HepG2 (cell line): ENCODE results near the gene COPS3. TPM values are rescaled to one million over a fixed set of nuclear protein-coding genes. Genes with fewer than 3 reads are reported as not detected.
A peak's percentile ranks its signal among the peaks of the same experiment; 100 is the strongest.

Experiments
- AGO1 ChIP-seq: fragments of 200-400 bp; formaldehyde crosslinking; IDR thresholded peaks from 2 replicates; pipeline ENCODE4 v1.6.1; 2017; ENCODE audit warnings: mild to moderate bottlenecking, low read depth, low read length, moderate library complexity; ENCODE audit not compliant: poor library complexity, severe bottlenecking
- CC2D1A ChIP-seq: sonication (generic); formaldehyde crosslinking; IDR thresholded peaks from 2 replicates; pipeline ENCODE4 v1.8.1; 2023; ENCODE audit warnings: mild to moderate bottlenecking, missing genetic modification reagents
- EP300 ChIP-seq, 3 experiments: sonication (generic) in 1 of 3; formaldehyde crosslinking in 1 of 3; IDR thresholded peaks; 2 replicates each; pipeline versions ENCODE4 v1.5.1 to v1.6.1; 2011 to 2020; ENCODE audit warnings: low read depth in 2 of 3, low read length in 2 of 3, borderline replicate concordance in 1 of 3, improper control_type of control experiment in 1 of 3, mild to moderate bottlenecking in 1 of 3, missing genetic modification reagents in 1 of 3, moderate library complexity in 1 of 3
- KDM3A ChIP-seq: IDR thresholded peaks from 2 replicates; pipeline ENCODE4 v1.6.1; 2018; ENCODE audit warnings: low read depth, missing compliant biosample characterization
- KDM4B ChIP-seq: sonication (generic); formaldehyde crosslinking; IDR thresholded peaks from 2 replicates; pipeline ENCODE4 v1.4.0; 2020; ENCODE audit warnings: missing genetic modification reagents
- NONO ChIP-seq, 2 experiments: fragments of 450-650 bp in 1 of 2; sonication (generic) in 1 of 2; formaldehyde crosslinking in 1 of 2; IDR thresholded peaks in 1 of 2; conservative IDR thresholded peaks in 1 of 2; 2 replicates each; pipeline versions ENCODE4 v1.6.1 to v1.8.0; 2017 to 2022; ENCODE audit warnings: mild to moderate bottlenecking in 1 of 2, missing genetic modification reagents in 1 of 2, moderate library complexity in 1 of 2
- RBM22 ChIP-seq: fragments of 200-400 bp; formaldehyde crosslinking; optimal IDR thresholded peaks from 2 replicates; pipeline ENCODE3; 2017; ENCODE audit warnings: mild to moderate bottlenecking, low read length, moderate library complexity
- TARDBP ChIP-seq: sonication (generic); formaldehyde crosslinking; IDR thresholded peaks from 2 replicates; pipeline ENCODE4 v1.8.0; 2022; ENCODE audit warnings: mild to moderate bottlenecking, missing genetic modification reagents
- TBX3 ChIP-seq: fragments of 450-650 bp; IDR thresholded peaks from 2 replicates; pipeline ENCODE4 v1.6.1; 2017; ENCODE audit warnings: antibody characterized with exemption, mild to moderate bottlenecking, inconsistent platforms, borderline replicate concordance
- TOPORS ChIP-seq: sonication (generic); formaldehyde crosslinking; IDR thresholded peaks from 2 replicates; pipeline ENCODE4 v1.8.0; 2023; ENCODE audit warnings: mild to moderate bottlenecking, missing genetic modification reagents
- ZNF280B ChIP-seq: sonication (generic); formaldehyde crosslinking; IDR thresholded peaks from 2 replicates; pipeline ENCODE4 v1.5.0; 2020; ENCODE audit warnings: missing genetic modification reagents, mild to moderate bottlenecking, borderline replicate concordance
- ZNF333 ChIP-seq: sonication (generic); formaldehyde crosslinking; IDR thresholded peaks from 2 replicates; pipeline ENCODE4 v1.4.0; 2020; ENCODE audit warnings: mild to moderate bottlenecking, missing genetic modification reagents, borderline replicate concordance
- ZNF430 ChIP-seq: sonication (generic); formaldehyde crosslinking; IDR thresholded peaks from 2 replicates; pipeline ENCODE4 v1.9.0; 2021; ENCODE audit warnings: mild to moderate bottlenecking, missing genetic modification reagents
- ZNF556 ChIP-seq: sonication (generic); formaldehyde crosslinking; IDR thresholded peaks from 2 replicates; pipeline ENCODE4 v1.4.0; 2020; ENCODE audit warnings: mild to moderate bottlenecking, missing genetic modification reagents, borderline replicate concordance
- ZNF674 ChIP-seq: sonication (generic); formaldehyde crosslinking; IDR thresholded peaks from 2 replicates; pipeline ENCODE4 v1.5.0; 2020; ENCODE audit warnings: low read depth, mild to moderate bottlenecking, missing genetic modification reagents
- ZNF768 ChIP-seq: sonication (generic); formaldehyde crosslinking; IDR thresholded peaks from 2 replicates; pipeline ENCODE4 v1.4.0; 2020; ENCODE audit warnings: missing genetic modification reagents
- polyA plus RNA-seq, 8 experiments: library from polyadenylated mRNA; depleted of rRNA in 3 of 8; stranded (reverse) in 7 of 8; unstranded in 1 of 8; fragments of >200 nt; fragmentation: Illumina TruSeq in 4 of 8; extraction: Trizol in 4 of 8; gene quantifications; 2 replicates each; pipeline versions ENCODE4 v1.2.1 to v1.2.3, GENCODE V29; 2011 to 2016; ENCODE audit warnings: low read depth in 4 of 8, missing spikeins in 1 of 8, mixed read lengths in 1 of 8; ENCODE audit not compliant: insufficient read depth in 1 of 8
- total RNA-seq, 5 experiments: library from RNA; depleted of rRNA; stranded (reverse); fragments of >200 nt; fragmentation: Illumina TruSeq; extraction: Trizol; gene quantifications; 2 replicates each; pipeline ENCODE4 v1.2.3, GENCODE V29; 2016; ENCODE audit warnings: low read depth in 1 of 5
- TF ChIP-seq, protein P1 (sequence below): IDR thresholded peaks from 2 replicates; pipeline ENCODE4 v1.6.1; 2016; ENCODE audit warnings: low read depth, control low read depth
- TF ChIP-seq, protein P2 (sequence below), 2 experiments: sonication (generic) in 1 of 2; formaldehyde crosslinking in 1 of 2; IDR thresholded peaks; 2 replicates each; pipeline versions ENCODE4 v1.6.1 to v1.9.0; 2014 to 2022; ENCODE audit warnings: antibody characterized with exemption in 1 of 2, borderline replicate concordance in 1 of 2, inconsistent platforms in 1 of 2, low read depth in 1 of 2, missing genetic modification reagents in 1 of 2

COPS3 gene
- total and polyA plus RNA-seq, 2 of the 13 experiments (the other 11 are each of a cell fraction or from before 2014, with no cell fraction given), result 46.3 to 103 TPM

DNA sequence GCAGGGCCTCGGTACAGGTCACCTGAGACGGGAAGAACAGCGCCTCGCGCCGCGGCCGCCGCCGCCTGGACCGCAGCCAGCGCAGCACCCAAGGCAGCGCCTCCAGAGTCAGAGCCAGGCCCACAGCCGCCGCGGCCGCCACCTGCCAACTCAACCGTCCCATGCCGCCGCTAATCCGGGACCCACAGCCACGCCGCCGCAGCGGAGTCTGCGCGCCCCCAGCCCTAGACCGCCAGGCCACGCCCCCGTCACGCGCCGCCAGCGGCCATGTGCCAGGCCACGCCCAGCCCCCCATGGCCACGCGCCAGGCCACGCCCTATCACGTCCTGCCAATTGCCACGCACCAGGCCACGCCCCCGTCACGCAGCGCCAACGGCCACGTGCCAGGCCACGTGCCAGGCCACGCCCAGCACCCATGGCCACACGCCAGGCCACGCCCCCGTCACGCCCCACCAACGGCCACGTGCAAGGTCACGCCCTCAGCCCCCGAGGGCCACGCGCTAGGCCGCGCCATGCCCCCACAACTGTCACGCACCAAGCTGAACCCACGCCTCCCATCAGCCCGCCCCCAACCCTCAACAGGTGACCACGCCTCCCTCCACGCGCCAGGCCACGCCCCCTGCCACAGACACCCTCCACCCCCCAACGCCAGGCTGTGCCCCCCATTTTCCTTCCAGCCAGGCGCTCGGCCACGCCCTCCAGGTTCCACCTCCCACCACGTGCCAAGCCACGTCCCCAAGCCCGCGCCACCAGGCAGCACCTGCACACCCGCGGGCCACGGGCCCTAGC lies 74.7 kb downstream of the COPS3 start, which contains the start of gene PLD6 (continued):
- TF ChIP-seq, protein P1, sequence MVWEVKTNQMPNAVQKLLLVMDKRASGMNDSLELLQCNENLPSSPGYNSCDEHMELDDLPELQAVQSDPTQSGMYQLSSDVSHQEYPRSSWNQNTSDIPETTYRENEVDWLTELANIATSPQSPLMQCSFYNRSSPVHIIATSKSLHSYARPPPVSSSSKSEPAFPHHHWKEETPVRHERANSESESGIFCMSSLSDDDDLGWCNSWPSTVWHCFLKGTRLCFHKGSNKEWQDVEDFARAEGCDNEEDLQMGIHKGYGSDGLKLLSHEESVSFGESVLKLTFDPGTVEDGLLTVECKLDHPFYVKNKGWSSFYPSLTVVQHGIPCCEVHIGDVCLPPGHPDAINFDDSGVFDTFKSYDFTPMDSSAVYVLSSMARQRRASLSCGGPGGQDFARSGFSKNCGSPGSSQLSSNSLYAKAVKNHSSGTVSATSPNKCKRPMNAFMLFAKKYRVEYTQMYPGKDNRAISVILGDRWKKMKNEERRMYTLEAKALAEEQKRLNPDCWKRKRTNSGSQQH (CRISPR knock-in tag), result peak; percentile 60; the same call in 1 of the 2 replicates
- no peak for TF ChIP-seq RBM22
- TF ChIP-seq CC2D1A, result 0 out of 2 replicates have a peak, but pooled peaks have one; percentile 77
- peak; percentile 75; the same call in 1 of the 2 replicates for TF ChIP-seq KDM3A
- peak; percentile 90 for TF ChIP-seq ZNF674 (CRISPR knock-in tag)
- no peak for TF ChIP-seq EP300 (IDR thresholded peaks at IDR 0.05; ENCODE audit: low read depth in 2 of 2, low read length in 2 of 2)
- peak; percentile 57 for TF ChIP-seq EP300 (CRISPR knock-in tag; IDR thresholded peaks at IDR 0.05; ENCODE audit: borderline replicate concordance)
- TF ChIP-seq TARDBP (CRISPR knock-in tag), result peak; percentile 95; the same call in 1 of the 2 replicates
- no peak for TF ChIP-seq NONO (IDR thresholded peaks at IDR 0.05)
- TF ChIP-seq NONO (CRISPR knock-in tag; conservative IDR thresholded peaks at IDR 0.05), result peak; percentile 99
- peak; percentile 67 for TF ChIP-seq TBX3
- peak; percentile 92; the same call in 1 of the 2 replicates for TF ChIP-seq ZNF280B (CRISPR knock-in tag)
- TF ChIP-seq TOPORS (CRISPR knock-in tag), result peak; percentile 93
- peak; percentile 68; the same call in 1 of the 2 replicates for TF ChIP-seq ZNF430 (CRISPR knock-in tag)
- TF ChIP-seq ZNF768 (CRISPR knock-in tag), result peak; percentile 65; the same call in 1 of the 2 replicates
- no peak for TF ChIP-seq KDM4B (CRISPR knock-in tag)
- peak; percentile 37; the same call in 1 of the 2 replicates for TF ChIP-seq ZNF556 (CRISPR knock-in tag)
- TF ChIP-seq, protein P2, sequence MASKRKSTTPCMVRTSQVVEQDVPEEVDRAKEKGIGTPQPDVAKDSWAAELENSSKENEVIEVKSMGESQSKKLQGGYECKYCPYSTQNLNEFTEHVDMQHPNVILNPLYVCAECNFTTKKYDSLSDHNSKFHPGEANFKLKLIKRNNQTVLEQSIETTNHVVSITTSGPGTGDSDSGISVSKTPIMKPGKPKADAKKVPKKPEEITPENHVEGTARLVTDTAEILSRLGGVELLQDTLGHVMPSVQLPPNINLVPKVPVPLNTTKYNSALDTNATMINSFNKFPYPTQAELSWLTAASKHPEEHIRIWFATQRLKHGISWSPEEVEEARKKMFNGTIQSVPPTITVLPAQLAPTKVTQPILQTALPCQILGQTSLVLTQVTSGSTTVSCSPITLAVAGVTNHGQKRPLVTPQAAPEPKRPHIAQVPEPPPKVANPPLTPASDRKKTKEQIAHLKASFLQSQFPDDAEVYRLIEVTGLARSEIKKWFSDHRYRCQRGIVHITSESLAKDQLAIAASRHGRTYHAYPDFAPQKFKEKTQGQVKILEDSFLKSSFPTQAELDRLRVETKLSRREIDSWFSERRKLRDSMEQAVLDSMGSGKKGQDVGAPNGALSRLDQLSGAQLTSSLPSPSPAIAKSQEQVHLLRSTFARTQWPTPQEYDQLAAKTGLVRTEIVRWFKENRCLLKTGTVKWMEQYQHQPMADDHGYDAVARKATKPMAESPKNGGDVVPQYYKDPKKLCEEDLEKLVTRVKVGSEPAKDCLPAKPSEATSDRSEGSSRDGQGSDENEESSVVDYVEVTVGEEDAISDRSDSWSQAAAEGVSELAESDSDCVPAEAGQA (IDR thresholded peaks at IDR 0.05; ENCODE audit: low read depth), result no peak; the same call in 1 of the 2 replicates
- TF ChIP-seq, protein P2 (CRISPR knock-in tag; IDR thresholded peaks at IDR 0.05; ENCODE audit: borderline replicate concordance), result peak; percentile 26; the same call in 1 of the 2 replicates
- peak; percentile 93; the same call in 1 of the 2 replicates for TF ChIP-seq ZNF333 (CRISPR knock-in tag)
- TF ChIP-seq AGO1, result no peak
